Heart left ventricle (tissue), 16 donors: ENCODE measurements around the gene ERBB4. TPM values are rescaled to one million over a fixed set of nuclear protein-coding genes. Genes with fewer than 3 reads are reported as not detected.

Experiments
- ATAC-seq, 4 donors: fragments of 200-7000 bp; cut with Tn5 transposase; one replicate each; pipeline ENCODE4 v1.9.1; 2020 to 2022; ENCODE audit warnings: moderate library complexity in 4 of 4, mild to moderate bottlenecking in 3 of 4, moderate number of reproducible peaks in 1 of 4
- DNase-seq, 5 donors: peaks; one replicate each; pipeline ENCODE4 v3.0.0-alpha.2; 2020
- H3K27ac ChIP-seq, 12 donors: fragments of 200-600 bp; sonication (generic) in 4 of 12; one replicate each; pipeline versions ENCODE4 v1.5.0 to v1.8.0; 2016 to 2022; ENCODE audit warnings: mild to moderate bottlenecking in 2 of 12
- H3K27me3 ChIP-seq, 9 donors: fragments of 200-600 bp; sonication (generic) in 2 of 9; one replicate each; pipeline versions ENCODE4 v1.5.1 to v1.8.0; 2016 to 2022; ENCODE audit warnings: mild to moderate bottlenecking in 3 of 9
- H3K36me3 ChIP-seq, 9 donors: fragments of 200-600 bp; sonication (generic) in 2 of 9; one replicate each; pipeline versions ENCODE4 v1.5.0 to v1.8.0; 2018 to 2022; ENCODE audit warnings: mild to moderate bottlenecking in 2 of 9
- H3K4me1 ChIP-seq, 12 donors: fragments of 200-600 bp; sonication (generic) in 4 of 12; one replicate each; pipeline versions ENCODE4 v1.5.0 to v1.8.0; 2016 to 2022; ENCODE audit warnings: mild to moderate bottlenecking in 3 of 12
- H3K4me3 ChIP-seq, 12 donors: fragments of 200-600 bp; sonication (generic) in 4 of 12; one replicate each; pipeline versions ENCODE4 v1.5.0 to v1.8.0; 2017 to 2022; ENCODE audit warnings: mild to moderate bottlenecking in 9 of 12, moderate library complexity in 4 of 12
- H3K9me3 ChIP-seq, 12 donors: fragments of 200-600 bp; sonication (generic) in 4 of 12; one replicate each; pipeline versions ENCODE4 v1.5.0 to v1.8.0; 2016 to 2022; ENCODE audit warnings: mild to moderate bottlenecking in 1 of 12
- CTCF ChIP-seq, 12 donors: fragments of 200-600 bp; sonication (generic) in 4 of 12; IDR thresholded peaks; one replicate each; pipeline versions ENCODE4 v1.5.0 to v1.8.0; 2018 to 2022; ENCODE audit warnings: antibody characterized with exemption in 12 of 12, mild to moderate bottlenecking in 5 of 12
- POLR2A ChIP-seq, 2 donors: fragments of 450-650 bp; IDR thresholded peaks; one replicate each; pipeline ENCODE4 v1.6.1; 2017; ENCODE audit warnings: antibody characterized with exemption in 2 of 2, mild to moderate bottlenecking in 2 of 2, moderate library complexity in 2 of 2
- WGBS, 4 donors: extraction: QIAGEN DNeasy Blood & Tissue Kit in 2 of 4; methylation state at CpG; one replicate each; pipeline versions ENCODE4 v1.1.5 to v1.1.7; 2013 to 2018; 5-methylcytosine and 5-hydroxymethylcytosine counted together
- intact Hi-C, 10 donors: fragments of 100-400 bp; cut with DNase I; formaldehyde crosslinking; loops; one replicate each; pipeline versions ENCODE4 v1.11.1 to v1.14.2; 2022
- polyA plus RNA-seq, 2 donors: library from polyadenylated mRNA; stranded (reverse); fragments of 200-250 nt; gene quantifications; one replicate each; pipeline ENCODE4 v1.2.3, GENCODE V29; 2013
- total RNA-seq, 9 donors: library from RNA; depleted of rRNA in 2 of 9; stranded (reverse); fragments of >200 nt in 2 of 9; fragmentation: NEBNext Ultra II Directional in 3 of 9; extraction: Animal tissue kit (Norgen Biotek cat#: 25700) in 3 of 9; gene quantifications; one replicate each; pipeline versions ENCODE4 v1.1.0 to v1.2.4, GENCODE V29; 2016 to 2023
- donor health status: ischemic (EF 13 %, LVEDD 7.1; RV severe dilation, severe dysfunction).
- donor health status: healthy with polysubstance abuse.
- donor health status: DM: no; HTN: yes; CAD: no.
- donor health status: DM: no; HTN: no; CAD: no.
- donor health status: ischemic (EF 25% LVEDD 6.9; RV normal size, moderate dysfunction).
- donor health status: ischemic (EF 25% LVEDD 5.7; RV mildly dilated, moderate dysfunction).
- donor health status: healthy.
- donor health status: DM: yes; HTN: yes; CAD: no.
- donor health status: ischemic (EF 35%, LVEDD 5.7; RV mildly dilated, moderate dysfunction).
- donor health status: nonischemic (EF 11% LVEDD 7.7; RV severe dilation, severe dysfunction).
- donor health status: DM: yes; HTN: yes; CAD: no.
- donor health status: PGD.
- donor health status: ischemic (EF 29% LVEDD 5.4; RV normal size, mild dysfunction).
- donor health status: nonischemic (EF 23%, LVEDD 6.1; RV moderate dilation, normal function).

The ERBB4 gene
- total and polyA plus RNA-seq, 11 donors: 1.3 to 29.5 (median 11.7) TPM

GRCh38 chr2:211397764-211398163 is 1140.8 kb downstream of the ERBB4 start:
- DNase-seq: no peak
- whole genome bisulfite sequencing, 4 donors: 55 to 78% (median 68%) methylated on average over 2 of the region's 2 CpGs
- no peak for TF ChIP-seq POLR2A (IDR thresholded peaks at IDR 0.05)
- no peak for TF ChIP-seq CTCF (IDR thresholded peaks at IDR 0.05)
- Histone ChIP-seq H3K27ac (no peak overlapping the region), H3K4me3 (no peak overlapping the region), H3K9me3 (no peaks in the 10 kb centered on the region), H3K36me3 (no peaks in the 10 kb centered on the region), H3K4me1 (peaks cover 0 to 3% (median 0%) of the 10 kb centered on the region in 12 donors), H3K27me3 (no peaks in the 10 kb centered on the region)
- intact Hi-C loops: no loop called here
- no peak for ATAC-seq

- 48 to 63% (median 48%) methylated on average over 2 of the region's 2 CpGs for WGBS, 4 donors
- Histone ChIP-seq H3K27ac (no peak overlapping the region), H3K4me3 (no peak overlapping the region), H3K9me3 (no peaks in the 10 kb centered on the region), H3K36me3 (no peaks in the 10 kb centered on the region), H3K4me1 (peaks cover 0 to 3% (median 0%) of the 10 kb centered on the region in 12 donors), H3K27me3 (no peaks in the 10 kb centered on the region)
- ATAC-seq: peak in 2 of 4 donors; percentile 49 to 73
- intact Hi-C loops: no loop called here
- DNase-seq: no peak
- TF ChIP-seq CTCF (IDR thresholded peaks at IDR 0.05): no peak
- TF ChIP-seq POLR2A (IDR thresholded peaks at IDR 0.05): no peak
Measured at GRCh38 chr2:211396815-211397214, 1141.8 kb downstream of the ERBB4 start.

- Histone ChIP-seq H3K36me3 (no peaks in the 10 kb centered on the region), H3K9me3 (no peaks in the 10 kb centered on the region), H3K27me3 (no peaks in the 10 kb centered on the region), H3K4me3 (no peak overlapping the region), H3K4me1 (no peaks in the 10 kb centered on the region), H3K27ac (no peak overlapping the region)
- ATAC-seq (no peak), DNase-seq (no peak)
- 52 to 64% (median 56%) methylated on average over 3 of the region's 3 CpGs for WGBS, 4 donors
- no peak for TF ChIP-seq POLR2A (IDR thresholded peaks at IDR 0.05)
- no peak for TF ChIP-seq CTCF (IDR thresholded peaks at IDR 0.05)
- intact Hi-C loops: no loop called here
Measured at GRCh38 chr2:211391189-211391567, 1147.4 kb downstream of the ERBB4 start.

GRCh38 chr2:211390536-211391188 is 1147.9 kb downstream of the ERBB4 start:
- DNase-seq: no peak
- intact Hi-C loops: no loop called here
- Histone ChIP-seq H3K27me3 (no peaks in the 10 kb centered on the region), H3K27ac (no peak overlapping the region), H3K4me3 (no peak overlapping the region), H3K36me3 (no peaks in the 10 kb centered on the region), H3K4me1 (no peaks in the 10 kb centered on the region), H3K9me3 (no peaks in the 10 kb centered on the region)
- ATAC-seq: no peak
- TF ChIP-seq CTCF (IDR thresholded peaks at IDR 0.05) (no peak), POLR2A (IDR thresholded peaks at IDR 0.05) (no peak)
- WGBS, 4 donors: 63 to 72% (median 68%) methylated on average over 5 of the region's 5 CpGs
